Stimulated activated naive CD8-positive, alpha-beta T cell treated with anti-CD3 and anti-CD28 coated beads, Interleukin-15, Interleukin-2, amounts not matched to agents 100 U/mL and 50 U/mL, for 24 hours (primary cell): ENCODE data around the gene SLC7A7.
"Not testable (repeated sequence)": the region's sequence is repeated elsewhere in the genome, so short reads cannot be mapped to it uniquely, and the experiment has no call there.

Experiments
- ATAC-seq: fragments of 150-1000 bp; cut with Tn5 transposase; one replicate; pipeline ENCODE4 v1.10.0; 2021
- DNase-seq: peaks from one replicate; pipeline ENCODE4 v3.0.0; 2021

SLC7A7 gene

GRCh38 chr14:22786685-22787084, 28.6 kb downstream of the SLC7A7 start:
- ATAC-seq (no peak), DNase-seq (no peak)

- no peak for DNase-seq
- ATAC-seq, result no peak
Measured at GRCh38 chr14:22781301-22781991, 33.8 kb downstream of the SLC7A7 start.

- ATAC-seq (no peak), DNase-seq (no peak)
Measured at GRCh38 chr14:22780941-22781300, 34.3 kb downstream of the SLC7A7 start.

- DNase-seq, result no peak
Measured at GRCh38 chr14:22780105-22780679, 35.0 kb downstream of the SLC7A7 start.

GRCh38 chr14:22778084-22778483, 37.2 kb downstream of the SLC7A7 start:
- ATAC-seq (no peak), DNase-seq (no peak)

More at GRCh38 chr14:22780105-22780679, 35.0 kb downstream of the SLC7A7 start:
- no peak for ATAC-seq

- DNase-seq, ATAC-seq: not testable (repeated sequence)
Measured at GRCh38 chr14:22776849-22777248, 38.4 kb downstream of the SLC7A7 start.

GRCh38 chr14:22776215-22776614, 39.0 kb downstream of the SLC7A7 start:
- DNase-seq (no peak), ATAC-seq (no peak)

- no peak for DNase-seq
- ATAC-seq, result no peak
Measured at GRCh38 chr14:22774011-22774706, 41.1 kb downstream of the SLC7A7 start.

- ATAC-seq (no peak), DNase-seq (no peak)
Measured at GRCh38 chr14:22773162-22774010, 41.8 kb downstream of the SLC7A7 start.

- ATAC-seq, result no peak
Measured at GRCh38 chr14:22772725-22773124, 42.5 kb downstream of the SLC7A7 start.

GRCh38 chr14:22770481-22771187, 44.6 kb downstream of the SLC7A7 start:
- no peak for DNase-seq
- no peak for ATAC-seq

More at GRCh38 chr14:22772725-22773124, 42.5 kb downstream of the SLC7A7 start:
- DNase-seq, result no peak

GRCh38 chr14:22769369-22769768, 45.9 kb downstream of the SLC7A7 start:
- no peak for DNase-seq
- ATAC-seq, result no peak

GRCh38 chr14:22768947-22769346, 46.3 kb downstream of the SLC7A7 start:
- ATAC-seq (no peak), DNase-seq (no peak)

- ATAC-seq (no peak), DNase-seq (no peak)
Measured at GRCh38 chr14:22767323-22767589, 48.0 kb downstream of the SLC7A7 start.

GRCh38 chr14:22766457-22767322, 48.5 kb downstream of the SLC7A7 start, which contains the start of gene OXA1L:
TSS of gene OXA1L (plus strand) at chr14:22766688. CDS start at chr14:22766702, 14 bp downstream.
- DNase-seq, result peak; percentile 93

GRCh38 chr14:22764382-22764781, 50.9 kb downstream of the SLC7A7 start:
- no peak for DNase-seq
- no peak for ATAC-seq

More at GRCh38 chr14:22766457-22767322, 48.5 kb downstream of the SLC7A7 start, which contains the start of gene OXA1L:
- peak; percentile 89 for ATAC-seq

- no peak for DNase-seq
- no peak for ATAC-seq
Measured at GRCh38 chr14:22761734-22762133, 53.5 kb downstream of the SLC7A7 start.

- DNase-seq, ATAC-seq: not testable (repeated sequence)
Measured at GRCh38 chr14:22757972-22758650, 57.1 kb downstream of the SLC7A7 start.

GRCh38 chr14:22753586-22753985, 61.6 kb downstream of the SLC7A7 start:
- ATAC-seq, result no peak
- DNase-seq, result no peak

GRCh38 chr14:22752422-22752821, 62.8 kb downstream of the SLC7A7 start:
- DNase-seq (no peak), ATAC-seq (no peak)
